Breast epithelium (tissue), 4 donors: ENCODE measurements around the gene LMO2. TPM values are rescaled to one million over a fixed set of nuclear protein-coding genes. Genes with fewer than 3 reads are reported as not detected.

Experiments
- DNase-seq, 2 donors: peaks; one replicate each; pipeline ENCODE4 v3.0.0-alpha.2; 2019; ENCODE audit warnings: low spot score in 2 of 2
- H3K27ac ChIP-seq, 2 donors: fragments of 200-600 bp; sonication (generic) in 1 of 2; one replicate each; pipeline ENCODE4 v1.5.1; 2016 to 2019; ENCODE audit warnings: mild to moderate bottlenecking in 1 of 2
- H3K27me3 ChIP-seq, 2 donors: fragments of 200-600 bp; sonication (generic) in 1 of 2; one replicate each; pipeline versions ENCODE4 v1.5.1 to v1.6.0; 2017 to 2019; ENCODE audit warnings: control low read depth in 1 of 2, mild to moderate bottlenecking in 1 of 2
- H3K36me3 ChIP-seq: fragments of 200-600 bp; one replicate; pipeline ENCODE4 v1.5.1; 2019
- H3K4me1 ChIP-seq, 2 donors: fragments of 200-600 bp; sonication (generic); one replicate each; pipeline ENCODE4 v1.5.1; 2016 to 2019; ENCODE audit warnings: control low read depth in 1 of 2
- H3K4me3 ChIP-seq, 3 donors: fragments of 200-600 bp; sonication (generic); 1 replicate in 2 of 3; 2 replicates in 1 of 3; pipeline ENCODE4 v1.5.1; 2016 to 2019; ENCODE audit warnings: mild to moderate bottlenecking in 3 of 3, moderate library complexity in 2 of 3
- H3K9me3 ChIP-seq, 2 donors: fragments of 200-600 bp; sonication (generic) in 1 of 2; one replicate each; pipeline ENCODE4 v1.5.1; 2016 to 2019; ENCODE audit warnings: control low read depth in 1 of 2
- POLR2A ChIP-seq: fragments of 450-650 bp; IDR thresholded peaks from one replicate; pipeline ENCODE4 v1.6.1; 2016; ENCODE audit warnings: antibody characterized with exemption, mild to moderate bottlenecking, moderate library complexity
- POLR2AphosphoS5 ChIP-seq, 3 donors: sonication (generic); formaldehyde crosslinking; IDR thresholded peaks; one replicate each; pipeline ENCODE4 v1.6.1; 2017; ENCODE audit warnings: antibody characterized with exemption in 3 of 3
- intact Hi-C: fragments of 100-400 bp; cut with DNase I; formaldehyde crosslinking; loops from one replicate; pipeline ENCODE4 v1.15.1; 2023; ENCODE audit warnings: low total_unique reads
- total RNA-seq, 3 donors: library from RNA; depleted of rRNA; stranded (reverse); fragments of >200 nt; gene quantifications; one replicate each; pipeline ENCODE4 v1.1.0, GENCODE V29; 2016
- TF ChIP-seq, protein P1 (sequence below), 3 donors: fragments of 450-650 bp; IDR thresholded peaks; one replicate each; pipeline ENCODE4 v1.5.1; 2016 to 2017; ENCODE audit warnings: antibody characterized with exemption in 3 of 3, mild to moderate bottlenecking in 3 of 3, moderate library complexity in 3 of 3

The LMO2 gene
- total RNA-seq, 3 donors from 2014 or later, result 19.5 to 21.9 (median 20.0) TPM

DNA sequence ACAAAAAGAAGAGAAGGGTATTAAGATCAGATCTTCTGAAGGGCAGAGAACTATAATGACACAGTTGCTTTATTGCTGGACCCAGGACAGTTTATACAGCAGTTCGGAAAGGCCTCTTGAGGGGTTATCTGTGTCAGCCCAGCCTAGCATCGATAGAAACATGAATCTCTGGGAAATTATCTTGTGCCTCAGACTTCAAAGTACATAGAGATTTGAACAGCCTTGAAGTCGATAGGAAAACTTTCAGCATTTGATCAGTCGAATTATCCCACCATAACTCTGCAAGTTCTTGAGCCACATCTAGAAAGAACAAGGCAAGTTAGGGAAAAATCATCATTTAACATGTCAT, 2.5 kb upstream of the LMO2 start:
- Histone ChIP-seq H3K9me3 (no peaks in the 10 kb centered on the region), H3K4me1 (peaks cover 0 to 5% of the 10 kb centered on the region in 2 donors), H3K27me3 (no peaks in the 10 kb centered on the region), H3K36me3 (no peaks in the 10 kb centered on the region), H3K4me3 (no peak overlapping the region), H3K27ac (peak overlapping the region in 1 of 2 donors; percentile 38)
- intact Hi-C loops, result no loop called here
- no peak for DNase-seq
- TF ChIP-seq POLR2AphosphoS5 (IDR thresholded peaks at IDR 0.05), result no peak
- TF ChIP-seq, protein P1, sequence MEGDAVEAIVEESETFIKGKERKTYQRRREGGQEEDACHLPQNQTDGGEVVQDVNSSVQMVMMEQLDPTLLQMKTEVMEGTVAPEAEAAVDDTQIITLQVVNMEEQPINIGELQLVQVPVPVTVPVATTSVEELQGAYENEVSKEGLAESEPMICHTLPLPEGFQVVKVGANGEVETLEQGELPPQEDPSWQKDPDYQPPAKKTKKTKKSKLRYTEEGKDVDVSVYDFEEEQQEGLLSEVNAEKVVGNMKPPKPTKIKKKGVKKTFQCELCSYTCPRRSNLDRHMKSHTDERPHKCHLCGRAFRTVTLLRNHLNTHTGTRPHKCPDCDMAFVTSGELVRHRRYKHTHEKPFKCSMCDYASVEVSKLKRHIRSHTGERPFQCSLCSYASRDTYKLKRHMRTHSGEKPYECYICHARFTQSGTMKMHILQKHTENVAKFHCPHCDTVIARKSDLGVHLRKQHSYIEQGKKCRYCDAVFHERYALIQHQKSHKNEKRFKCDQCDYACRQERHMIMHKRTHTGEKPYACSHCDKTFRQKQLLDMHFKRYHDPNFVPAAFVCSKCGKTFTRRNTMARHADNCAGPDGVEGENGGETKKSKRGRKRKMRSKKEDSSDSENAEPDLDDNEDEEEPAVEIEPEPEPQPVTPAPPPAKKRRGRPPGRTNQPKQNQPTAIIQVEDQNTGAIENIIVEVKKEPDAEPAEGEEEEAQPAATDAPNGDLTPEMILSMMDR (IDR thresholded peaks at IDR 0.05), result no peak
- no peak for TF ChIP-seq POLR2A

DNA sequence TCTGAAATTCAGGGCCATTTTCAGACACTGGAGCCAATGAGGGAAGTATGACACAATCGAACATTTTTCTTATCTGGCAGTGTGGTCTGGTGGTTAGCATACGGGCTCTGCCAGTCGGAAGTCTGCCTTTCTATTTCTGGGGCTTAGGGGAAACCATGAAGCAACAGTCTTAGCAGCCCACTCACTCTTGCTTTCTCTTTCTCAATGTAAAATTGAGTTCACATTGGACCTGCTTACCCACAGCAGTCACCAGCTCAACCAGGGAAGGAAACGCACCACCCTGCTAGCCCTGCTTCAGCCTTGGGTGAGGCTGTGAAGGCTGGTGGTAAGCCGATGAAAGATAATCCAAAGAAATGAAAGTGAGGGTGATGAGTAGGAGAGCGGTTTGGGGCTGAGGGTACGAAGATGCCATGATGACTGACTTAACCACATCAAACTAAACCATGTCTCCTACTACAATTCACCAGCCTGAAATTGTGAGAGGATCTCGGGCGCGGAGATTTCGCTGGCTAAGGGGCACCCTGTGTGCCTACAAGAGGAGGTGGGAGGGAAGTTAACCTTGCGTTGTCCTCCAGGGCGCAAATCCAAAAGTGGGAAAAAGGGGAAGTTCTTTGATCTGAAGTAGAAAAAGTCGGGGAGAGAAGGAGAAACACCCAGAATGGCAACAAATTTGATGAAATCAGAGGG, 2.0 kb upstream of the LMO2 start:
- Histone ChIP-seq H3K27me3 (no peaks in the 10 kb centered on the region), H3K9me3 (no peaks in the 10 kb centered on the region), H3K4me1 (peaks cover 0 to 1% of the 10 kb centered on the region in 2 donors), H3K27ac (no peak overlapping the region), H3K4me3 (peak overlapping the region in 2 of 3 donors; percentile 4 to 22), H3K36me3 (no peaks in the 10 kb centered on the region)
- intact Hi-C loops, result no loop called here
- TF ChIP-seq POLR2A (no peak), POLR2AphosphoS5 (IDR thresholded peaks at IDR 0.05) (no peak)
- TF ChIP-seq, protein P1 (IDR thresholded peaks at IDR 0.05), result no peak
- no peak for DNase-seq

DNA sequence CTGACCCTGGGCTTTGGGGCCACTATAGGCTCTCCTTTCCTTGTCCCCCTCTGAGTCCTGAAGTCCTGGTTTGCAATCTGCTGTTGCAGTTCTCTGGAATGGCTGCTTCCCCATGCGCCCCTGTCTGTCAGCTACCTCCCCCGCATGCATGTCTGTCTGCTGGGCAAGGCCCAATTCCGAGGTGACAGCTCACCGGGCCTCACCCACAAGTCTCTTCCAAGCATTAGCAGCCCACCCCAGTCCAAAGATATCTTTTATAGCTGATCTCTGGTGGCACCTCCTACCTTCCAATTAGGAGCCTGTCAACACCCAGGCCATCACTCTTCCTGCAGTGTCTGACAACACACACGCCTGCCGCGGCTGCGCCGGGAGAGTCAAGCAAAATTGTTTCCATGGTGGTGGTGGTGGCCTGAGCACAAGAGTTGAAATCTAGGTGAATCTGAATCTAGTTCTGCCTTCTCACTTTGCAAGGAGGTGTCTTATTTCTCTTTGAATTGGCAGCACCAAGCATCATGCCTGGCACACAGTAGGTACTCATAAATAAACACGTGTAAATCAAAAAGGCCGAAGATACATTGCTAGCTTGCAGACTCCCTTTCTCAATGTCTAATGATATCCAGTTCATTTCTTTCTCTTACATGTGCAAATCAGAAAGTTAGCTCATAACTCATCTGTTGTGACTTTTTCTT, 1.2 kb upstream of the LMO2 start:
- intact Hi-C loops, result no loop called here
- Histone ChIP-seq H3K27ac (no peak overlapping the region), H3K4me1 (no peaks in the 10 kb centered on the region), H3K36me3 (no peaks in the 10 kb centered on the region), H3K9me3 (no peaks in the 10 kb centered on the region), H3K27me3 (no peaks in the 10 kb centered on the region), H3K4me3 (no peak overlapping the region)
- no peak for DNase-seq
- TF ChIP-seq POLR2A (no peak), POLR2AphosphoS5 (IDR thresholded peaks at IDR 0.05) (no peak)
- TF ChIP-seq, protein P1 (IDR thresholded peaks at IDR 0.05), result no peak

DNA sequence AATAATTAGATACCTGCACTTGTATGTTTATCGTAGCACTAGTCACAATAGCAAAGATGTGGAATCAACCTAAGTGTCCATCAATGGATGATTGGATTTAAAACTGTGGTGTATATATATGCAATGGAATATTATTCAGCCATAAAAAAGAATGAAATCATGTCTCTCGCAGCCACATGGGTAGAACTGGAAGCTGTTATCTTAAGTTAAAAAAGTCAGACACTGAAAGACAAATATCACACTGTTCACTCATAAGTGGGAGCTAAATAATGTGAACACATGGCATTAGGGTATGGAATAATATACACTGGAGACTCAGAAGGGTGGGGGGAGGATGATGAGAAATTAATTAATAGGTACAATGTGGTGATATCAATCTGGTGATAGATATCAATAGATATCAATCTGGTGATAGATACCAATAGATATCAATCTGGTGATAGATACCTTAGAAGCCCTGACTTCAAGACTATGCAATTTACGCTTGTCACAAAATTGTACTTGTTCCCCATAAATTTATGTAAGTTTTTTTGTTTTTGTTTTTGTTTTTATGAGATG, 2.0 kb downstream of the LMO2 start:
- Histone ChIP-seq H3K9me3 (no peaks in the 10 kb centered on the region), H3K4me3 (no peak overlapping the region), H3K4me1 (no peaks in the 10 kb centered on the region), H3K36me3 (no peaks in the 10 kb centered on the region), H3K27ac (no peak overlapping the region), H3K27me3 (no peaks in the 10 kb centered on the region)
- intact Hi-C loops, result no loop called here
- TF ChIP-seq, protein P1 (IDR thresholded peaks at IDR 0.05), result no peak
- TF ChIP-seq POLR2A (no peak), POLR2AphosphoS5 (IDR thresholded peaks at IDR 0.05) (no peak)
- no peak for DNase-seq

DNA sequence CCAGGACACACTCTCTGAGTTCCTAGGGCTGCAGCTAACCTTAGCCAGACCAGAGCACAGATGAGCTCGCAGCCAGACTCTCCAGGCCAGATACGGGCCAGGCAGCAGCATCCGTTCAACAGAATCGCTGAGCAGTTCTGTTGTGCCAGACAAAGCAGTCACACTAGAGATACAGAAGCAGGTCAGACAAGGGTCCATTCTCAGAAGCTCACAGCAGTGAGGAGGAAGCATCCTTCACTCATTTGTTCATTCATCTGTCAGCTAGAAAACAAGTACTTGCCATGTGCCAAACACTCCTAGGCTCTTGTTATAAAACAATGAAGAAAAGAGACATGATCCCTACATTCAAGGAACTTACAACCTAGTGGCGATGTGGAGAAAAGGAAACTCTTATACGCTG, 2.6 kb downstream of the LMO2 start:
- H3K27ac ChIP-seq, result no peak overlapping the region
- intact Hi-C loops, result no loop called here
- no peaks in the 10 kb centered on the region for H3K4me1 ChIP-seq
- H3K27me3 ChIP-seq, result no peaks in the 10 kb centered on the region
- H3K4me3 ChIP-seq, result no peak overlapping the region
- no peaks in the 10 kb centered on the region for H3K36me3 ChIP-seq
- H3K9me3 ChIP-seq, result no peaks in the 10 kb centered on the region
- TF ChIP-seq POLR2A (no peak), POLR2AphosphoS5 (IDR thresholded peaks at IDR 0.05) (no peak)
- TF ChIP-seq, protein P1 (IDR thresholded peaks at IDR 0.05), result no peak
- no peak for DNase-seq
